AG04449 (cell line): ENCODE results near the gene QKI.

Experiments used
- CTCF ChIA-PET: fragments of 350-600 bp; formaldehyde crosslinking; extraction: SDS; loops from one replicate; lab custom pipeline; 2021; ENCODE audit warnings: antibody characterized with exemption; lab: Yijun Ruan, JAX
- POLR2A ChIA-PET: fragments of 400-600, 350-600 bp; formaldehyde crosslinking; extraction: SDS; loops from one replicate; lab custom pipeline; 2020; ENCODE audit warnings: antibody characterized with exemption, inconsistent platforms; lab: Yijun Ruan, JAX
- DNase-seq: peaks from one replicate; pipeline ENCODE4 v3.0.0-alpha.2; 2010; ENCODE audit warnings: low read depth, low spot score
- H3K4me3 ChIP-seq: 2 replicates; pipeline ENCODE4 v1.5.1; 2011; ENCODE audit warnings: low read depth, mild to moderate bottlenecking, control low read depth, low read length
- TF ChIP-seq, protein P1 (sequence below): IDR thresholded peaks from one replicate; pipeline ENCODE4 v1.5.1; 2011; ENCODE audit warnings: mild to moderate bottlenecking, moderate library complexity, low read length, control low read depth, inconsistent platforms; ENCODE audit not compliant: insufficient read depth; ENCODE audit errors: missing control alignments

QKI gene

DNA sequence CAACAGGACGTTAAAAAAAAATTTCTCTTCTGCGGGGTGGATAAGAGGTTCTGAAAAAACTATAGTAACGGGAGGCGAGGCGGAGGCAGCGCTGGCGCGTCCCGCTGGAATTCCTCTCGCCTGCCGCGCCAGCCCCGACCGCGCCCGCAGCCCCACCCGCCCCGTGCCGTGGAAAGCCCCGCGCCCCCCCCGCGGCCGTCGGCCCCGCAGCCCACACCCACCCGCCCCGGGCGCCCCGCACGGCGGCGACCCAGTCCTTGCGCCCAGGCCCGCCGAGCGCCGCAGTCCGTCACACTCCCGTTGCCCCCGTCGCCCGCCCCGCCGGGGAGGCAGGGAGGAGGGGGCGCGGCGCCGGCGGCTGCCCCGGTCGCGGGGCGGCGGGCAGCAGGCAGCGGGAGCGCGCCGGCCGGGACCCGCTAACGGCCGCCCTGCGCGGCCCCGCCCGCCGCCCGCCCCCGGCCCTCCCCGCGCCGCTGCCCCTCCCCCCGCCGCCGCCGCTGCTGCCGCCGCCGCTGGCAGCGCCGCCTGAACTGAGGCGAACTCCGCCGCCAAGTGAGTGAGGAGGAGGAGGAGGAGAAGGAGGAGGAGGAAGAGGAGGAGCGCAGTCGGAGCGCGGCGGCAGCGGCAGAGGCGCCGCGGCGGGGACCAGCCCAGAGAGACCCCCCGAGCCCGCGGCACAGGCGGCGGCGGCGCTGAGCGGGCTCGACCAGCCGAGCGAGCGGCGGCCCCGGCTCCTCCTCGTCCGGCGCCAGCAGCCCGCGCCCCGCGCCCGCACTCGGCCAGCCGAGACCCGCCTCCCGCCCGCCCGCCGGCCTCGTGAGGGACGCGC, at the start of gene QKI:
Gene QKI, plus strand, starts transcription at position 602 of the 829 bp plus-strand sequence. CDS start 476 bp downstream, outside the sequence.
- no peak for DNase-seq
- TF ChIP-seq, protein P1, sequence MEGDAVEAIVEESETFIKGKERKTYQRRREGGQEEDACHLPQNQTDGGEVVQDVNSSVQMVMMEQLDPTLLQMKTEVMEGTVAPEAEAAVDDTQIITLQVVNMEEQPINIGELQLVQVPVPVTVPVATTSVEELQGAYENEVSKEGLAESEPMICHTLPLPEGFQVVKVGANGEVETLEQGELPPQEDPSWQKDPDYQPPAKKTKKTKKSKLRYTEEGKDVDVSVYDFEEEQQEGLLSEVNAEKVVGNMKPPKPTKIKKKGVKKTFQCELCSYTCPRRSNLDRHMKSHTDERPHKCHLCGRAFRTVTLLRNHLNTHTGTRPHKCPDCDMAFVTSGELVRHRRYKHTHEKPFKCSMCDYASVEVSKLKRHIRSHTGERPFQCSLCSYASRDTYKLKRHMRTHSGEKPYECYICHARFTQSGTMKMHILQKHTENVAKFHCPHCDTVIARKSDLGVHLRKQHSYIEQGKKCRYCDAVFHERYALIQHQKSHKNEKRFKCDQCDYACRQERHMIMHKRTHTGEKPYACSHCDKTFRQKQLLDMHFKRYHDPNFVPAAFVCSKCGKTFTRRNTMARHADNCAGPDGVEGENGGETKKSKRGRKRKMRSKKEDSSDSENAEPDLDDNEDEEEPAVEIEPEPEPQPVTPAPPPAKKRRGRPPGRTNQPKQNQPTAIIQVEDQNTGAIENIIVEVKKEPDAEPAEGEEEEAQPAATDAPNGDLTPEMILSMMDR, result no peak
- H3K4me3 ChIP-seq, result peak within 1 kb of the TSS; percentile 80
- POLR2A ChIA-PET, result interaction anchor here (0.7 to 0.8 kb wide), 2 partner anchors 75 to 115 kb away, joined by 3 read pairs; no protein-coding TSS in a partner anchor
- CTCF ChIA-PET, result no interaction called here

DNA sequence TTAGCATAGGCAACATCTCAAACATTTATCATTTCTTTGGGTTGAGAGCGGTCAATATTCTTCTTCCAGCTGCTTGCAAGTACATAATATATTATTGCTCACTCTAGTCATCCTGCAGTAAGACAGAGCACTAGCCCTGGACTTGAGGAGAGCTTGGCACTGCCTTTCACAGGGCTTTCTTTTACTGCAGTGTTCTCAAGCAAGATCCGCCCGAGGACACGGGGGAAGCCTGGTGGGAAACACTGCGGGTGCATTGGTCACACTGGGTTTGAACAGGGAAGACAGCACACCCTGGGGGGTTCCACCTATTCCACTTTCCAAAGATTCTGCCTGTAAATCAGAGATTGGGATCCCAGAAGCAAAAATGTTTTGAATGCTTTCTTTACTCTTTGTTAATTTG, 48.2 kb upstream of the QKI start:
- TF ChIP-seq, protein P1, result no peak
- CTCF ChIA-PET, result no interaction called here
- no peak overlapping the region for H3K4me3 ChIP-seq
- no peak for DNase-seq
- POLR2A ChIA-PET, result no interaction called here

DNA sequence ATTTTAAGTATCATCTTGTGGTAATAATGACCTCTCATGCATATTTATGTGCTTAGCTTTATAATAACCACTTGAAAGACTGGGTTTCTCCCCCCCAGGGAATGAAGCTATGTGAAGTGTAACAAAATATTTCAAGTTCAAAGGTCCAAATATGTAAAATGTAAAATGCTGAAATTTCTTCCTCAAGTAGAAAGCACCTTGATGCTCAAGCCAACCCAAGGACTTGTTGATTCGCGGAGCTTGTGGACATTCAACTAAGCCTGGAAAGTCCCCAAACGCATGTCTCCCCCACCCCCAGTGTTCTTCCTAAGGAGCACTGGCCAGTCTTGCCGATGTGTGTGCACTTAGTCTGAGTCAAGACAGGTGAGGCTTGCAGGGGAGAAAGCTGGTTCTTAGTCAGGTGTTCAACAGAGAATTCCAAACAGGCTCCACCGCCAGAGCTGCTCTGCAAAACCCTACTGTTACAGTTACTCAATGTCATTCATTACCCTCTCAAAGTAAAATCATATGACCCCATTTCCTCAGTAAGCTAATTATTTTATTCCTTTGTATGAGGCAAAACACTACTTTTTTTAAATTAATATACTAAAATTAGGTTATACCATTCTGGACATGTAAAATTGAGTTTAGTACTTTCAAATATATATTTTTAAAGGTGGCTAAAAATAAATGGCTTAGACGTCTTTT, 46.9 kb upstream of the QKI start:
- POLR2A ChIA-PET, result no interaction called here
- no peak for DNase-seq
- CTCF ChIA-PET, result no interaction called here
- TF ChIP-seq, protein P1, result no peak
- H3K4me3 ChIP-seq, result no peak overlapping the region

DNA sequence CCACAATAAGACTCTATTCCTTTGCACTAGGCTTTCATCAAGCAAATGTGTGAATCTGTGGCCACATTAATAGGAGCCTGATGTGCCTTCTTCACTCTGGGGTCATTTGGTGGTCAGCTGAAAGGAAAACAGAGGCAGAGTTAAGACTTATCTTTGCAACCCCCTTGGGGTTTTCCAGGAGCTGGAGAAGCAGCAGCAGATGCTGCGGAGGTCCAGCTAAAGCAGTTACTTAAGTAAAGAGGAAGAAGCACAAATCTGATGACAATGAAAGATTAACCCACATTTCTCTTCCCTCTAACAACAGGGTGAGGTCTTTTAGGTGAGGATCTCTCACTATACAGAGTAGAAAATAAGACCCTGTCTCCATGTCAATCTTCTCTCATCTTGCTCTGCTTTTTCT, 45.4 kb upstream of the QKI start:
- TF ChIP-seq, protein P1, result no peak
- H3K4me3 ChIP-seq, result no peak overlapping the region
- no peak for DNase-seq
- POLR2A ChIA-PET, result no interaction called here
- CTCF ChIA-PET, result interaction anchor here (0.5 kb wide), 1 partner anchor 55 kb away, joined by 3 read pairs; no protein-coding TSS in a partner anchor

DNA sequence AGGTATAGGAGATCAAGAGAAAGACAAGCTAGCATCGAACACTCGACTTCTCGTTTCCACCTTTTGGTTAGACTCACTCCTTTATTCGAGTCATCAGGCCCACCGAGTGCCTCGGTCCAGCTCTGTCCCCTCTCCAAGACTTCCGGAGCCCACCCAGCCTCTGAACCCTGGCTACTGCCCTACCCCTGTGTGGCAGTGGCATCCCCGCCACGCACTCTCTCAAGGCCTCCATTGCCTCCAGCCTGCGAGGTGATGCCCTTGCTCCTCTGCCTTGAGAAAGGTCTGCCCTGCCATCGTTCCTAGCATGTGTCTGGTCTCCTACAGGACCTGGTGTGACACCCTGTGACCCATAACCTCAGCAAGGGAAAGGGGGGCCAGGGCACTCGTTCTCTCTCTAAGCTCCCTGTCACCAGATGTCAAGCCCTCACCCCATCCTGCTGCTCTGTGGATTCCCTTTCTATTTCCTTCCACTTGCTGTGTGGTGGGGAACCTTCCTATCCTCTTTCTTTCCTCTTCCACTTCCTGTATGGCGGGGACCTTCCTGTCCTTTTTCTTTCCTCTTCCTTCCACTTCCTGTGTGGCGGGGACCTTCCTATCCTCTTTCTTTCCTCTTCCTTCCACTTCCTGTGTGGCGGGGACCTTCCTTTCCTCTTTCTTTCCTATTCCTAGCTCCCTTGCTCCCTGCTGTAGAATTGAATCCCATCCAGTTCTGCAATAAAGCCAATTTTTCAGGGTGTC, 44.7 kb upstream of the QKI start:
- POLR2A ChIA-PET, result no interaction called here
- CTCF ChIA-PET, result interaction anchor here (0.5 kb wide), 1 partner anchor 54 kb away, joined by 3 read pairs; no protein-coding TSS in a partner anchor
- no peak overlapping the region for H3K4me3 ChIP-seq
- TF ChIP-seq, protein P1, result no peak
- DNase-seq, result no peak
